ENCODE data around the gene ZFAND3. TPM values are rescaled to one million over a fixed set of nuclear protein-coding genes. Genes with fewer than 3 reads are reported as not detected.

Gene ZFAND3
- total RNA-seq, 2 experiments from 2014 or later: 8.3 to 33.8 TPM

DNA sequence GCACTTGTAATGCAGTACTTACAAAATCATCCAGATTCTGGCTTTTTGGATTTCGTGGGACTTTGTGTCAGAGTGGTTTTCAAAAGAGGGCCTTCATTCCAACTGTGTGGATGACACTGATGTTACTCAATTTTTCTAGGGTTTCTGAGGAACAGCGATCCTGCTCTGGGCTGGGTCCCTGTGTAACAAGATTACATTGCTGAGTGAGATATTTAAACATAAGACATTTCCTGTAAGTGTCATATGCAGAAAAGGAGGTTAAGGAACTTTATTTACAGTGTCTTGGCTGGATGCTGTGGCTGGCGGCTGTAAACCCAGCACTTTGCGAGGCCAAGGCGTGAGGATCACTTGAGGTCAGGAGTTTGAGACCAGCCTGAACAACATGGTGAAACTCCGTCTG lies 6.7 kb downstream of the ZFAND3 start:
- Histone ChIP-seq H3K4me2 (ENCODE audit: low read length) (no peak overlapping the region), H3K9me2 (ENCODE audit: insufficient read depth, low read length) (no peaks in the 10 kb centered on the region), H3K27ac (ENCODE audit: low read depth, low read length, poor library complexity, severe bottlenecking) (no peak overlapping the region), H3K4me3 (ENCODE audit: low read depth, low read length, poor library complexity, severe bottlenecking) (no peak overlapping the region), H3K36me3 (ENCODE audit: insufficient read depth, low read length) (no peaks in the 10 kb centered on the region), H2AFZ (ENCODE audit: low read length) (no peak overlapping the region), H4K20me1 (ENCODE audit: insufficient read depth, low read length) (peaks cover 23% of the 10 kb centered on the region; the same call in 1 of the 2 replicates), H3K79me2 (ENCODE audit: insufficient read depth, low read depth, low read length) (peaks cover 59% of the 10 kb centered on the region), H3K9me3 (ENCODE audit: low read length) (no peaks in the 10 kb centered on the region), H3K4me1 (ENCODE audit: insufficient read depth, low read length, poor library complexity, severe bottlenecking) (peaks cover 13% of the 10 kb centered on the region)
- no peak for DNase-seq (ENCODE audit: low spot score)
- intact Hi-C loops (cut with micrococcal nuclease; ENCODE audit: unreplicated experiment): no loop called here
- POLR2A ChIA-PET: interaction anchor here (0.6 to 2.1 kb wide), 2 partner anchors 8 to 868 kb away, joined by 3 to 11 read pairs; no protein-coding TSS in a partner anchor
- CTCF ChIA-PET (ENCODE audit: unreplicated experiment): no interaction called here
- no TSS peak for BruUV-seq (replicated peaks)
- TF ChIP-seq, protein P1, sequence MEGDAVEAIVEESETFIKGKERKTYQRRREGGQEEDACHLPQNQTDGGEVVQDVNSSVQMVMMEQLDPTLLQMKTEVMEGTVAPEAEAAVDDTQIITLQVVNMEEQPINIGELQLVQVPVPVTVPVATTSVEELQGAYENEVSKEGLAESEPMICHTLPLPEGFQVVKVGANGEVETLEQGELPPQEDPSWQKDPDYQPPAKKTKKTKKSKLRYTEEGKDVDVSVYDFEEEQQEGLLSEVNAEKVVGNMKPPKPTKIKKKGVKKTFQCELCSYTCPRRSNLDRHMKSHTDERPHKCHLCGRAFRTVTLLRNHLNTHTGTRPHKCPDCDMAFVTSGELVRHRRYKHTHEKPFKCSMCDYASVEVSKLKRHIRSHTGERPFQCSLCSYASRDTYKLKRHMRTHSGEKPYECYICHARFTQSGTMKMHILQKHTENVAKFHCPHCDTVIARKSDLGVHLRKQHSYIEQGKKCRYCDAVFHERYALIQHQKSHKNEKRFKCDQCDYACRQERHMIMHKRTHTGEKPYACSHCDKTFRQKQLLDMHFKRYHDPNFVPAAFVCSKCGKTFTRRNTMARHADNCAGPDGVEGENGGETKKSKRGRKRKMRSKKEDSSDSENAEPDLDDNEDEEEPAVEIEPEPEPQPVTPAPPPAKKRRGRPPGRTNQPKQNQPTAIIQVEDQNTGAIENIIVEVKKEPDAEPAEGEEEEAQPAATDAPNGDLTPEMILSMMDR (conservative IDR thresholded peaks at IDR 0.05; ENCODE audit: low read length): no peak
- no peak for TF ChIP-seq EZH2phosphoT487 (IDR thresholded peaks at IDR 0.05; ENCODE audit: borderline replicate concordance, low read depth, low read length)

DNA sequence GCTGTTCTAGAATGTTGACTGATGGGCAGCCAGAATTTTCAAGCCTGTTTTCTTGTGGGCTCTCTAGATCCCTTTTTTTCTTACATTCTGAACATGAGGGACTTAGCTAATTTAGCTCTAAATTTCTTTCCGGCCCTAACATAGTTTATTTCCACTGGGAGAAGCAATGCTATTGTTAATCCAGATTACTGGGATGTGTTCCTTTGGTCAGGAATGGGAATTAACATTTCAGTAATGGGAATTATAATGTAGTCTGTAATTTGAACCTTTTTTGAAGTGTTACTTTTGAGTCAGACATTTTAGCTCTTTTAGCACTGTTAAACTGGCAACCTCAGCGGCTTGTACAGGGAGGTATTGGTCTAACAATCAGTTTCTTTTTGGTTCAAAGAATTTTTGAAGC lies 7.5 kb downstream of the ZFAND3 start:
- Histone ChIP-seq H2AFZ (ENCODE audit: low read length) (no peak overlapping the region), H3K4me1 (ENCODE audit: insufficient read depth, low read length, poor library complexity, severe bottlenecking) (peaks cover 10% of the 10 kb centered on the region), H3K4me3 (ENCODE audit: low read depth, low read length, poor library complexity, severe bottlenecking) (no peak overlapping the region), H3K9me3 (ENCODE audit: low read length) (no peaks in the 10 kb centered on the region), H3K36me3 (ENCODE audit: insufficient read depth, low read length) (no peaks in the 10 kb centered on the region), H3K27ac (ENCODE audit: low read depth, low read length, poor library complexity, severe bottlenecking) (no peak overlapping the region), H3K79me2 (ENCODE audit: insufficient read depth, low read depth, low read length) (peaks cover 53% of the 10 kb centered on the region; the same call in 1 of the 2 replicates), H3K4me2 (ENCODE audit: low read length) (no peak overlapping the region), H4K20me1 (ENCODE audit: insufficient read depth, low read length) (peaks cover 19% of the 10 kb centered on the region; the same call in 1 of the 2 replicates), H3K9me2 (ENCODE audit: insufficient read depth, low read length) (no peaks in the 10 kb centered on the region)
- TF ChIP-seq, protein P1 (conservative IDR thresholded peaks at IDR 0.05; ENCODE audit: low read length): no peak
- no peak for TF ChIP-seq EZH2phosphoT487 (IDR thresholded peaks at IDR 0.05; ENCODE audit: borderline replicate concordance, low read depth, low read length)
- CTCF ChIA-PET (ENCODE audit: unreplicated experiment): no interaction called here
- intact Hi-C loops (cut with micrococcal nuclease; ENCODE audit: unreplicated experiment): no loop called here
- no TSS peak for BruUV-seq (replicated peaks)
- POLR2A ChIA-PET: interaction anchor here (0.5 to 2.1 kb wide), 7 partner anchors 9 to 988 kb away, joined by 3 to 11 read pairs (median 3); no protein-coding TSS in a partner anchor
- DNase-seq (ENCODE audit: low spot score): no peak

DNA sequence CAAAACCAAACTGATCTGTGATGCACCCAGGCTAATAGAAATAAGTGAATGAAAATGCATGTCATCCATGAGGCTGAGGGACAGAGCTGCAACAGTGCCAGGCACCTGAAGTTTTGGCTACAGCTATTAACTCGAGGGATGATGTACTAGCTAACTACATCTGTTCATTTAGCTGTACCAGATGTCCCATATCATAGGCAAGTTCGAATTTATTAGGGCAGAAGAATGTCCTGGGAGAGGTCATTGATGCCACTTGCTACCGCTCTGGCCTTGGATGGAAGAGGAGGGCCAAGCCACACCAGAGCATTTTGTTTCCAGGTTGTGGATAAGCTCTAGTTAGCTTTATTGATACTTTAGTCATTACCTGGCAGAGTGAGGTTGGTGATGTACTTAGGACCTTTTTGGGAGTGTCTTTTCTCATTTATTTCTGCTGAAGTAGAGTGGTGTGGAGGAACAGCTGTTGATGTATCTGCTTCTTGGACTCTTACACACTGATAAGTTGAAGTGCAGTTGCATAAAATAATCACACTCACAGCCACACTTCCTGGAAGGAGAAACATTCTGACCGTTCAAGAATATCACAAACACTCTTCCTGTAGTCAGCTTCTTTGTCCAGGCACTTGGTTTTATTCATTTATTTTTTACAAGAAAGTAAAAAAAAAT lies 8.2 kb downstream of the ZFAND3 start:
- peaks cover 57% of the 10 kb centered on the region; the same call in 1 of the 2 replicates for H3K79me2 ChIP-seq (ENCODE audit: insufficient read depth, low read depth, low read length)
- no peak overlapping the region for H3K27ac ChIP-seq (ENCODE audit: low read depth, low read length, poor library complexity, severe bottlenecking)
- BruUV-seq (replicated peaks): no TSS peak
- ChIA-PET CTCF (ENCODE audit: unreplicated experiment) (no interaction called here), POLR2A (interaction anchor here (0.6 to 2.1 kb wide), 4 partner anchors 9 to 45 kb away, joined by 3 to 11 read pairs (median 7); no protein-coding TSS in a partner anchor)
- no peaks in the 10 kb centered on the region for H3K9me3 ChIP-seq (ENCODE audit: low read length)
- 0 out of 2 replicates have a peak, but pooled peaks cover 15% of the 10 kb centered on the region for H4K20me1 ChIP-seq (ENCODE audit: insufficient read depth, low read length)
- H2AFZ ChIP-seq (ENCODE audit: low read length): no peak overlapping the region
- H3K4me1 ChIP-seq (ENCODE audit: insufficient read depth, low read length, poor library complexity, severe bottlenecking): peaks cover 10% of the 10 kb centered on the region
- H3K4me2 ChIP-seq (ENCODE audit: low read length): no peak overlapping the region
- H3K9me2 ChIP-seq (ENCODE audit: insufficient read depth, low read length): no peaks in the 10 kb centered on the region
- intact Hi-C loops (cut with micrococcal nuclease; ENCODE audit: unreplicated experiment): no loop called here
- no peaks in the 10 kb centered on the region for H3K36me3 ChIP-seq (ENCODE audit: insufficient read depth, low read length)
- DNase-seq (ENCODE audit: low spot score): no peak
- no peak overlapping the region for H3K4me3 ChIP-seq (ENCODE audit: low read depth, low read length, poor library complexity, severe bottlenecking)
- no peak for TF ChIP-seq EZH2phosphoT487 (IDR thresholded peaks at IDR 0.05; ENCODE audit: borderline replicate concordance, low read depth, low read length)
- TF ChIP-seq, protein P1 (conservative IDR thresholded peaks at IDR 0.05; ENCODE audit: low read length): no peak

Measured in OCI-LY7 (cell line).